ENCODE measurements around the gene ZNF462.

The ZNF462 gene

DNA sequence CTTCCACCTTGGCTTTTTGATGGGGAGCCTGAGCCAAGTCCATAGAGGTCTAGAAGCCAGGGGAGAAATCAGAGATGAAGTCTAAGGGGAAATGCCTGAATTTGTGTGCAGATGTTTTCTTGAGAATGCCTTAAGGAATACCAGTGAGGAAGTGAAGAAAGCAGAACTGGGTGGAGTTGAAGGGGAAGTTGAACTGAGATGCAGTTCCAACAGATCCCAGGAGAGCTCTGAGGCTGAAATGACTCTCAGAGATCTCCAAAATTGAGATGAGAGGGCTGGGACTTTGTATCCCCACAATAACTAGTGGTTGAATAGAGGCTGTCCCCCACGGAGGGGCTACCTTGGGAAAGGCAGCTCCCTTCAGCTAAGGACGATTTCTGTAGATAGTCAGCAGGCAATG is 197.1 kb downstream of the ZNF462 start:
- in situ Hi-C loops (cut with HindIII; ENCODE audit: low sequenced_read_pairs): no loop called here
- TF ChIP-seq, protein P1, sequence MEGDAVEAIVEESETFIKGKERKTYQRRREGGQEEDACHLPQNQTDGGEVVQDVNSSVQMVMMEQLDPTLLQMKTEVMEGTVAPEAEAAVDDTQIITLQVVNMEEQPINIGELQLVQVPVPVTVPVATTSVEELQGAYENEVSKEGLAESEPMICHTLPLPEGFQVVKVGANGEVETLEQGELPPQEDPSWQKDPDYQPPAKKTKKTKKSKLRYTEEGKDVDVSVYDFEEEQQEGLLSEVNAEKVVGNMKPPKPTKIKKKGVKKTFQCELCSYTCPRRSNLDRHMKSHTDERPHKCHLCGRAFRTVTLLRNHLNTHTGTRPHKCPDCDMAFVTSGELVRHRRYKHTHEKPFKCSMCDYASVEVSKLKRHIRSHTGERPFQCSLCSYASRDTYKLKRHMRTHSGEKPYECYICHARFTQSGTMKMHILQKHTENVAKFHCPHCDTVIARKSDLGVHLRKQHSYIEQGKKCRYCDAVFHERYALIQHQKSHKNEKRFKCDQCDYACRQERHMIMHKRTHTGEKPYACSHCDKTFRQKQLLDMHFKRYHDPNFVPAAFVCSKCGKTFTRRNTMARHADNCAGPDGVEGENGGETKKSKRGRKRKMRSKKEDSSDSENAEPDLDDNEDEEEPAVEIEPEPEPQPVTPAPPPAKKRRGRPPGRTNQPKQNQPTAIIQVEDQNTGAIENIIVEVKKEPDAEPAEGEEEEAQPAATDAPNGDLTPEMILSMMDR (IDR thresholded peaks at IDR 0.05; ENCODE audit: low read depth, low read length): no peak
- no peak overlapping the region for H3K4me3 ChIP-seq (ENCODE audit: low read depth, low read length)
- DNase-seq (ENCODE audit: low read depth, low spot score): no peak

All from astrocyte of the spinal cord (primary cell).